Naive thymus-derived CD4-positive, alpha-beta T cell (primary cell): ENCODE measurements around the gene SLC22A23. TPM values are rescaled to one million over a fixed set of nuclear protein-coding genes. Genes with fewer than 3 reads are reported as not detected.
"Not testable (repeated sequence)": the region's sequence is repeated elsewhere in the genome, so short reads cannot be mapped to it uniquely, and the experiment has no call there.

ENCODE experiments used
- ATAC-seq: fragments of 150-1000 bp; cut with Tn5 transposase; 2 replicates; pipeline ENCODE4 v1.10.0; 2021; ENCODE audit warnings: mild to moderate bottlenecking, moderate library complexity
- CTCF ChIA-PET: fragments of 350-600 bp; sonication (Branson Sonifier 250); formaldehyde crosslinking; loops from one replicate; lab custom pipeline; 2021; ENCODE audit warnings: antibody characterized with exemption; lab: Charles Lee
- POLR2A ChIA-PET: fragments of 350-600 bp; sonication (Branson Sonifier 250); formaldehyde crosslinking; loops from one replicate; lab custom pipeline; 2021; ENCODE audit warnings: antibody characterized with exemption, inconsistent platforms; lab: Charles Lee
- DNase-seq, 9 donors: peaks; one replicate each; pipeline versions ENCODE4 v3.0.0 to v3.0.0-alpha.2; 2020 to 2022; ENCODE audit warnings: mixed read lengths in 1 of 9
- H3K27ac ChIP-seq: one replicate; pipeline ENCODE4 v1.7.0; 2013; ENCODE audit warnings: mild to moderate bottlenecking, low read depth, low read length, moderate library complexity
- H3K27me3 ChIP-seq, 2 donors: one replicate each; pipeline ENCODE4 v1.7.0; 2013; ENCODE audit warnings: low read length in 2 of 2, mild to moderate bottlenecking in 2 of 2, moderate library complexity in 2 of 2; ENCODE audit not compliant: control insufficient read depth in 2 of 2, insufficient read depth in 2 of 2
- H3K36me3 ChIP-seq, 3 experiments: 1 replicate in 2 of 3; 2 replicates in 1 of 3; pipeline ENCODE4 v1.7.0; 2013; ENCODE audit warnings: low read length in 3 of 3, mild to moderate bottlenecking in 3 of 3, moderate library complexity in 1 of 3; ENCODE audit not compliant: insufficient read depth in 3 of 3, control insufficient read depth in 2 of 3
- H3K4me1 ChIP-seq, 2 donors: one replicate each; pipeline ENCODE4 v1.7.0; 2013; ENCODE audit warnings: low read length in 2 of 2, mild to moderate bottlenecking in 2 of 2, moderate library complexity in 1 of 2; ENCODE audit not compliant: control insufficient read depth in 2 of 2, insufficient read depth in 2 of 2
- H3K4me3 ChIP-seq: 2 replicates; pipeline ENCODE4 v1.7.0; 2013; ENCODE audit warnings: mild to moderate bottlenecking, low read length
- H3K9me3 ChIP-seq, 3 experiments: 1 replicate in 2 of 3; 2 replicates in 1 of 3; pipeline ENCODE4 v1.7.0; 2013; ENCODE audit warnings: low read length in 3 of 3; ENCODE audit not compliant: control insufficient read depth in 2 of 3
- H3K27ac Mint-ChIP-seq, 9 donors: one replicate each; pipeline ENCODE4 v1.8.0; 2020 to 2022; ENCODE audit warnings: mixed read lengths in 9 of 9, mild to moderate bottlenecking in 8 of 9, moderate library complexity in 5 of 9, inconsistent platforms in 2 of 9
- H3K27me3 Mint-ChIP-seq, 5 donors: one replicate each; pipeline ENCODE4 v1.8.0; 2021 to 2022; ENCODE audit warnings: mixed read lengths in 5 of 5, mild to moderate bottlenecking in 1 of 5
- H3K36me3 Mint-ChIP-seq, 5 donors: one replicate each; pipeline ENCODE4 v1.8.0; 2020 to 2022; ENCODE audit warnings: mixed read lengths in 5 of 5, mild to moderate bottlenecking in 3 of 5, inconsistent platforms in 1 of 5
- H3K4me1 Mint-ChIP-seq, 7 donors: one replicate each; pipeline ENCODE4 v1.8.0; 2020 to 2022; ENCODE audit warnings: mixed read lengths in 7 of 7, mild to moderate bottlenecking in 3 of 7, inconsistent platforms in 1 of 7
- H3K4me3 Mint-ChIP-seq, 10 donors: one replicate each; pipeline ENCODE4 v1.8.0; 2020 to 2022; ENCODE audit warnings: mild to moderate bottlenecking in 10 of 10, mixed read lengths in 10 of 10, moderate library complexity in 6 of 10, inconsistent platforms in 2 of 10
- H3K9me3 Mint-ChIP-seq, 11 donors: one replicate each; pipeline ENCODE4 v1.8.0; 2020 to 2022; ENCODE audit warnings: mixed read lengths in 11 of 11, mild to moderate bottlenecking in 4 of 11, inconsistent platforms in 1 of 11, moderate library complexity in 1 of 11
- intact Hi-C, 2 donors: fragments of 100-400 bp; cut with micrococcal nuclease; formaldehyde crosslinking; loops; one replicate each; pipeline ENCODE4 v1.15.1; 2023
- polyA plus RNA-seq, 2 donors: library from polyadenylated mRNA; unstranded; fragments of 300-500 nt; fragmentation: Illumina TruSeq; gene quantifications; one replicate each; pipeline ENCODE4 v1.2.3, GENCODE V29; 2021
- total RNA-seq, 6 experiments: library from RNA in 5 of 6; stranded (reverse) in 5 of 6; gene quantifications; 1 replicate in 5 of 6; 2 replicates in 1 of 6; pipeline ENCODE4 v1.2.3 and lab custom pipeline; 2021 to 2026

Gene SLC22A23
- total and polyA plus RNA-seq, 7 experiments from 2014 or later = 1.1 to 23.8 (median 13.6) TPM

DNA sequence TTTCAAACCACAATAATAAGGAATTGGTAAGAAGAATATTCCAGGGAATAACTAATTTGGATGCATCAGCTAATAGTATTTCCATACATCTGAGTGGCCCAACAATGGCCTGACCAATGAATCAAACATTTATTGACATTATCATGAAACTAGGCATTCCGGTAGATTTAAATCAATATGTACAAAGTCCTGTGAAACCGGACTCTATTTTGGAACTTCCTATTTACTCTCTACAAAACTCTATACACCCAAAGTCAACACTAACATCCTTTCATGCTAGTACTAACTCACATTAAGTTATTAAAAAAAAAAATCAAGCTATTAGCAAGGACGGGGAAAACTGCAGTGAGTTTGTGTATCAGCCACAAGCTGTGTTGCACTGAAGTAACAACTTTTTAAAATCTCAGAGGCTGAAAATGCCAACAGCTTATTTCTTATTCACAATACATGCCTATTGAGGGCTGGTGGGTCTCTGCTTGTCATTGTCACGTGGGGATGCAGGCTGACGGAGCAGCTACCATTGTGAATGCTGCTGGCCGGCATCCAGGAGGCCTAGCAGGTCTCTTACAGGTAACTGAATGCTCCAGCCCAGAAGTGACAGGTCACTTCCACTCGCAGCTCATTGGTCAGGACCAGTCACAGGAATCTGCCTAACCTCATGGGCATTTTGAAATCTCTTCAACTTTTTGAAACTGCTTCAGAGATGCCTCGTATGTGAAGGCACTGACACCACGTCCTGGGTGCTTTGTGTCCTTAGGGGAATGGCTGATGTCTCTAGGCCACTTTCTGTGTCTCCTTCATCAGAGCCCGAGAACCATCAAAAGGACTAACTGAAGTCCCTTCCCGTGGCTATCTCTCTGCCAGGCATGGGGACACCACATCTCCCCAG is 76.3 kb downstream of the SLC22A23 start:
- POLR2A ChIA-PET = interaction anchor here (0.7 kb wide), 1 partner anchor 12 kb away, joined by 3 read pairs; no protein-coding TSS in a partner anchor

GRCh38 chr6:3379482-3380060 is 77.3 kb downstream of the SLC22A23 start:
- ATAC-seq = no peak
- H3K4me1 Mint-ChIP-seq = peaks cover 5 to 59% (median 38%) of the 10 kb centered on the region in 7 donors
- intact Hi-C loops = no loop called here
- no peak for DNase-seq
- H3K27ac Mint-ChIP-seq = peak overlapping the region in 1 of 9 donors; percentile 37
- H3K36me3 ChIP-seq = no peaks in the 10 kb centered on the region
- H3K27me3 ChIP-seq = no peaks in the 10 kb centered on the region
- ChIA-PET POLR2A (interaction anchor here (0.7 kb wide), 1 partner anchor 11 kb away, joined by 3 read pairs; no protein-coding TSS in a partner anchor), CTCF (interaction anchor here (0.5 kb wide), 1 partner anchor 32 kb away, joined by 3 read pairs; no protein-coding TSS in a partner anchor)
- peaks cover 0 to 13% of the 10 kb centered on the region in 2 donors for H3K4me1 ChIP-seq
- H3K4me3 Mint-ChIP-seq = peak overlapping the region in 3 of 10 donors; percentile 24 to 51 (median 36)
- no peaks in the 10 kb centered on the region for H3K9me3 ChIP-seq
- H3K27ac ChIP-seq = no peak overlapping the region
- H3K9me3 Mint-ChIP-seq = no peaks in the 10 kb centered on the region
- H3K27me3 Mint-ChIP-seq = peaks cover 0 to 2% (median 0%) of the 10 kb centered on the region in 5 donors
- H3K36me3 Mint-ChIP-seq = peaks cover 0 to 22% (median 5%) of the 10 kb centered on the region in 5 donors
- no peak overlapping the region for H3K4me3 ChIP-seq

More for the DNA sequence above, 76.3 kb downstream of the SLC22A23 start:
- no peak overlapping the region for H3K4me3 Mint-ChIP-seq
- Histone ChIP-seq H3K27ac (no peak overlapping the region), H3K9me3 (no peaks in the 10 kb centered on the region), H3K4me1 (peaks cover 0 to 13% of the 10 kb centered on the region in 2 donors), H3K4me3 (no peak overlapping the region), H3K27me3 (no peaks in the 10 kb centered on the region), H3K36me3 (no peaks in the 10 kb centered on the region)
- DNase-seq (no peak), ATAC-seq (no peak)
- no peak overlapping the region for H3K27ac Mint-ChIP-seq
- peaks cover 0 to 2% (median 0%) of the 10 kb centered on the region in 5 donors for H3K27me3 Mint-ChIP-seq
- CTCF ChIA-PET = no interaction called here
- H3K9me3 Mint-ChIP-seq = no peaks in the 10 kb centered on the region
- intact Hi-C loops = no loop called here
- H3K36me3 Mint-ChIP-seq = peaks cover 0 to 22% (median 5%) of the 10 kb centered on the region in 5 donors
- peaks cover 5 to 55% (median 37%) of the 10 kb centered on the region in 7 donors for H3K4me1 Mint-ChIP-seq

- H3K9me3 Mint-ChIP-seq, H3K27me3 Mint-ChIP-seq, CTCF ChIA-PET, H3K27ac ChIP-seq, H3K9me3 ChIP-seq, DNase-seq, H3K36me3 ChIP-seq, H3K4me3 ChIP-seq, ATAC-seq, intact Hi-C loops, H3K27me3 ChIP-seq, H3K27ac Mint-ChIP-seq: not testable (repeated sequence)
- Mint-ChIP-seq H3K4me1 (peaks cover 5 to 64% (median 41%) of the 10 kb centered on the region in 7 donors), H3K4me3 (peak overlapping the region in 4 of 10 donors; percentile 24 to 51 (median 40)), H3K36me3 (peaks cover 0 to 22% (median 5%) of the 10 kb centered on the region in 5 donors)
- peaks cover 0 to 13% of the 10 kb centered on the region in 2 donors for H3K4me1 ChIP-seq
- POLR2A ChIA-PET = interaction anchor here (0.7 kb wide), 1 partner anchor 37 kb away, joined by 5 read pairs; no protein-coding TSS in a partner anchor
Measured at GRCh38 chr6:3378808-3379207, 78.0 kb downstream of the SLC22A23 start.

GRCh38 chr6:3378398-3378782 is 78.5 kb downstream of the SLC22A23 start:
- Mint-ChIP-seq H3K4me3 (peak overlapping the region in 9 of 10 donors; percentile 5 to 69 (median 59)), H3K4me1 (peaks cover 5 to 65% (median 43%) of the 10 kb centered on the region in 7 donors), H3K27ac (peak overlapping the region in 5 of 9 donors; percentile 39 to 86 (median 75)), H3K36me3 (peaks cover 0 to 22% (median 4%) of the 10 kb centered on the region in 5 donors)
- H3K27ac ChIP-seq, H3K4me3 ChIP-seq, H3K36me3 ChIP-seq, intact Hi-C loops, H3K9me3 Mint-ChIP-seq, H3K27me3 ChIP-seq, CTCF ChIA-PET, H3K9me3 ChIP-seq, H3K27me3 Mint-ChIP-seq: not testable (repeated sequence)
- DNase-seq (peak in 7 of 9 donors; percentile 17 to 59 (median 46)), ATAC-seq (peak; percentile 84)
- H3K4me1 ChIP-seq = peaks cover 0 to 13% of the 10 kb centered on the region in 2 donors
- POLR2A ChIA-PET = interaction anchor here (0.7 kb wide), 1 partner anchor 38 kb away, joined by 5 read pairs; no protein-coding TSS in a partner anchor

GRCh38 chr6:3377536-3378397 is 79.1 kb downstream of the SLC22A23 start:
- Mint-ChIP-seq H3K4me3 (peak overlapping the region in 9 of 10 donors; percentile 5 to 69 (median 59)), H3K27ac (peak overlapping the region in 7 of 9 donors; percentile 29 to 86 (median 66)), H3K27me3 (peaks cover 0 to 2% (median 0%) of the 10 kb centered on the region in 5 donors), H3K36me3 (peaks cover 0 to 17% (median under 1%) of the 10 kb centered on the region in 5 donors), H3K4me1 (peaks cover 5 to 71% (median 49%) of the 10 kb centered on the region in 7 donors), H3K9me3 (no peaks in the 10 kb centered on the region)
- H3K36me3 ChIP-seq = no peaks in the 10 kb centered on the region
- H3K27ac ChIP-seq = no peak overlapping the region
- no peaks in the 10 kb centered on the region for H3K9me3 ChIP-seq
- ATAC-seq (no peak), DNase-seq (no peak)
- H3K4me1 ChIP-seq = peaks cover 0 to 13% of the 10 kb centered on the region in 2 donors
- no peaks in the 10 kb centered on the region for H3K27me3 ChIP-seq
- ChIA-PET POLR2A (interaction anchor here (0.6 kb wide), 1 partner anchor 1358 kb away, joined by 3 read pairs; no protein-coding TSS in a partner anchor), CTCF (no interaction called here)
- H3K4me3 ChIP-seq = no peak overlapping the region
- intact Hi-C loops = no loop called here
